HG03469 (cell line): ENCODE measurements around the gene UHRF2.

Experiments
- ATAC-seq: cut with Tn5 transposase; IDR thresholded peaks from one replicate; pipeline ENCODE4 v1.9.1; 2021; ENCODE audit warnings: mild to moderate bottlenecking, moderate library complexity, moderate number of reproducible peaks; ENCODE audit not compliant: unreplicated experiment

Gene UHRF2

GRCh38 chr9:6553866-6554265 is 140.9 kb downstream of the UHRF2 start:
- ATAC-seq, result no peak
